ENCODE data around the gene ZNF335.
A peak's percentile ranks its signal among the peaks of the same experiment; 100 is the strongest.
"Not testable (repeated sequence)": the region's sequence is repeated elsewhere in the genome, so short reads cannot be mapped to it uniquely, and the experiment has no call there.

The ZNF335 gene

GRCh38 chr20:45934046-45934585 is 37.9 kb downstream of the ZNF335 start:
- DNase-seq: peak; percentile 28

GRCh38 chr20:45933266-45934045 is 38.5 kb downstream of the ZNF335 start:
- peak; percentile 60 for DNase-seq

GRCh38 chr20:45931680-45932079 is 40.3 kb downstream of the ZNF335 start:
- DNase-seq: not testable (repeated sequence)

GRCh38 chr20:45927071-45927878 is 44.7 kb downstream of the ZNF335 start:
- no peak for DNase-seq

GRCh38 chr20:45926731-45927070 is 45.3 kb downstream of the ZNF335 start:
- no peak for DNase-seq

GRCh38 chr20:45925821-45926506 is 46.0 kb downstream of the ZNF335 start:
- no peak for DNase-seq

- DNase-seq: peak; percentile 55
Measured at GRCh38 chr20:45924391-45925261, 47.4 kb downstream of the ZNF335 start.

GRCh38 chr20:45921337-45922189 is 50.4 kb downstream of the ZNF335 start:
- no peak for DNase-seq

- DNase-seq: peak; percentile 81
Measured at GRCh38 chr20:45920462-45921336, 51.3 kb downstream of the ZNF335 start.

GRCh38 chr20:45919542-45920399 is 52.2 kb downstream of the ZNF335 start:
- no peak for DNase-seq

- DNase-seq: no peak
Measured at GRCh38 chr20:45918779-45919537, 53.0 kb downstream of the ZNF335 start.

- DNase-seq: peak; percentile 30
Measured at GRCh38 chr20:45918182-45918737, 53.7 kb downstream of the ZNF335 start.

- DNase-seq: peak; percentile 60
Measured at GRCh38 chr20:45917790-45918141, 54.2 kb downstream of the ZNF335 start.

GRCh38 chr20:45913116-45913515 is 58.9 kb downstream of the ZNF335 start:
- peak; percentile 89 for DNase-seq

- DNase-seq: no peak
Measured at GRCh38 chr20:45912344-45912682, 59.7 kb downstream of the ZNF335 start.

GRCh38 chr20:45911486-45912343 is 60.3 kb downstream of the ZNF335 start, which contains the start of gene PLTP:
PLTP (minus strand) TSS chr20:45912155; CDS start chr20:45911452, 703 bp downstream.
- no peak for DNase-seq
